GM12878 (cell line): ENCODE data around the gene XPO5. TPM values are rescaled to one million over a fixed set of nuclear protein-coding genes. Genes with fewer than 3 reads are reported as not detected.

Experiments
- ATAC-seq: fragments of 200-7000 bp; cut with Tn5 transposase; 3 replicates; pipeline ENCODE4 v1.9.1; 2020; ENCODE audit warnings: mild to moderate bottlenecking, moderate library complexity
- BruUV-seq: library from RNA; stranded (reverse); fragments of 400-500 nt; replicated peaks from 2 replicates; lab custom pipeline; 2021; lab: Mats Ljungman, UMichigan
- CTCF ChIA-PET: fragments of 300-600 bp; sonication (Branson Sonifier 250); formaldehyde crosslinking; extraction: SDS; loops from one replicate; lab custom pipeline; 2021; ENCODE audit warnings: inconsistent platforms; lab: Yijun Ruan, JAX
- POLR2A ChIA-PET: fragments of 350-600 bp; formaldehyde crosslinking; extraction: SDS; loops from one replicate; lab custom pipeline; 2021; ENCODE audit warnings: inconsistent platforms; lab: Charles Lee
- RAD21 ChIA-PET: fragments of 300-600 bp; sonication (Branson Sonifier 250); formaldehyde crosslinking; loops from one replicate; lab custom pipeline; 2023; ENCODE audit warnings: antibody characterized with exemption; ENCODE audit not compliant: unreplicated experiment; lab: Charles Lee
- SMC1A ChIA-PET: fragments of 300-600 bp; sonication (Branson Sonifier 250); formaldehyde crosslinking; loops from one replicate; lab custom pipeline; 2023; ENCODE audit not compliant: unreplicated experiment, uncharacterized antibody; lab: Charles Lee
- DNase-seq: peaks from one replicate; pipeline ENCODE4 v3.0.0-alpha.2; 2011; ENCODE audit warnings: low read depth, low spot score
- FAIRE-seq: peaks from 3 replicates; lab custom pipeline; 2011; peaks lifted over from hg19 to GRCh38; lab: Jason Lieb, UNC
- H2AFZ ChIP-seq: 2 replicates; pipeline ENCODE4 v1.6.0; 2011; ENCODE audit warnings: low read depth, low read length, control low read depth; ENCODE audit not compliant: control insufficient read depth
- H3K27ac ChIP-seq: 2 replicates; pipeline ENCODE4 v1.5.1; 2011; ENCODE audit warnings: control low read depth; ENCODE audit not compliant: control insufficient read depth, insufficient read depth
- H3K27me3 ChIP-seq, 2 experiments: replicated peaks in 1 of 2; 2 replicates each; pipeline versions ENCODE4 v1.6.0 to v1.6.1; 2011; ENCODE audit warnings: low read length in 1 of 2; ENCODE audit not compliant: control insufficient read depth in 2 of 2, insufficient read depth in 2 of 2
- H3K36me3 ChIP-seq, 2 experiments: 2 replicates each; pipeline ENCODE4 v1.5.1; 2011; ENCODE audit warnings: low read length in 1 of 2; ENCODE audit not compliant: control insufficient read depth in 2 of 2, insufficient read depth in 2 of 2
- H3K4me1 ChIP-seq: 2 replicates; pipeline ENCODE4 v1.6.1; 2011; ENCODE audit warnings: mild to moderate bottlenecking, low read length, moderate library complexity, mixed read lengths; ENCODE audit not compliant: control insufficient read depth, insufficient read depth
- H3K4me2 ChIP-seq: 2 replicates; pipeline ENCODE4 v1.6.0; 2011; ENCODE audit warnings: control low read depth; ENCODE audit not compliant: control insufficient read depth, insufficient read depth
- H3K4me3 ChIP-seq: fragments of 200-600 bp; sonication (generic); 2 replicates; pipeline ENCODE4 v1.5.1; 2016
- H3K79me2 ChIP-seq: 2 replicates; pipeline ENCODE4 v1.6.0; 2011; ENCODE audit warnings: low read length; ENCODE audit not compliant: control insufficient read depth, insufficient read depth
- H3K9ac ChIP-seq: 2 replicates; pipeline ENCODE4 v1.8.0; 2011; ENCODE audit warnings: low read length, control low read depth, mixed read lengths; ENCODE audit not compliant: control insufficient read depth, insufficient read depth
- H3K9me3 ChIP-seq: replicated peaks from 3 replicates; pipeline ENCODE4 v1.5.1; 2011; ENCODE audit warnings: mild to moderate bottlenecking, low read length; ENCODE audit not compliant: control insufficient read depth, insufficient read depth
- H4K20me1 ChIP-seq: 2 replicates; pipeline ENCODE4 v1.6.0; 2011; ENCODE audit not compliant: control insufficient read depth, insufficient read depth
- ASH2L ChIP-seq: fragments of 300-600, 200-600 bp; sonication (generic); IDR thresholded peaks from 2 replicates; pipeline ENCODE4 v1.6.1; 2017; ENCODE audit warnings: low read depth, mild to moderate bottlenecking, borderline replicate concordance
- ATF3 ChIP-seq: IDR thresholded peaks from 2 replicates; pipeline ENCODE4 v1.6.1; 2011; ENCODE audit warnings: low read depth, mild to moderate bottlenecking, low read length, moderate library complexity, borderline replicate concordance; ENCODE audit errors: extremely low read depth
- EED ChIP-seq: sonication (generic); IDR thresholded peaks from 2 replicates; pipeline ENCODE4 v1.6.1; 2016; ENCODE audit warnings: antibody characterized with exemption, low read depth
- IKZF1 ChIP-seq: fragments of 450-650 bp; conservative IDR thresholded peaks from 2 replicates; pipeline ENCODE4 v1.6.1; 2017; ENCODE audit warnings: antibody characterized with exemption, mild to moderate bottlenecking
- JUNB ChIP-seq: IDR thresholded peaks from 2 replicates; pipeline ENCODE4 v1.6.1; 2016; ENCODE audit warnings: antibody characterized with exemption, mild to moderate bottlenecking
- MYB ChIP-seq: fragments of 150-350 bp; IDR thresholded peaks from 2 replicates; pipeline ENCODE4 v1.6.1; 2014; ENCODE audit warnings: mild to moderate bottlenecking, low read depth, low read length, borderline replicate concordance
- PAX5 ChIP-seq: IDR thresholded peaks from 2 replicates; pipeline ENCODE4 v1.6.1; 2011; ENCODE audit warnings: low read depth, low read length, borderline replicate concordance
- POLR2AphosphoS5 ChIP-seq: IDR thresholded peaks from 2 replicates; pipeline ENCODE4 v1.6.1; 2011; ENCODE audit warnings: mild to moderate bottlenecking, low read length, inconsistent platforms
- REST ChIP-seq: IDR thresholded peaks from 2 replicates; pipeline ENCODE4 v1.6.1; 2012; ENCODE audit warnings: mild to moderate bottlenecking, low read depth, low read length
- SREBF2 ChIP-seq: IDR thresholded peaks from 2 replicates; pipeline ENCODE4 v1.6.1; 2012; ENCODE audit warnings: mild to moderate bottlenecking, low read length
- YBX1 ChIP-seq: fragments of 450-650 bp; IDR thresholded peaks from 2 replicates; pipeline ENCODE4 v1.6.1; 2016; ENCODE audit warnings: antibody characterized with exemption
- ZNF274 ChIP-seq: IDR thresholded peaks from one replicate; pipeline ENCODE4 v1.8.0; 2011; ENCODE audit not compliant: insufficient read length, insufficient read depth
- WGBS: methylation state at CpG from one replicate; pipeline ENCODE4 v1.1.6; 2016; ENCODE audit warnings: low lambda C conversion rate; ENCODE audit not compliant: insufficient replicate concordance, insufficient coverage; ENCODE audit errors: missing lambda C conversion rate; 5-methylcytosine and 5-hydroxymethylcytosine counted together
- in situ Hi-C: fragments of 300-500 bp; cut with MboI; formaldehyde crosslinking; loops from 9 replicates; pipeline ENCODE4 v1.14.3; 2018; ENCODE audit warnings: mixed read lengths
- intact Hi-C: fragments of 100-400 bp; cut with micrococcal nuclease; formaldehyde crosslinking; loops from one replicate; pipeline ENCODE4 v1.14.2; 2022; ENCODE audit not compliant: unreplicated experiment
- polyA plus RNA-seq, 11 experiments: library from polyadenylated mRNA; depleted of rRNA in 4 of 11; unstranded in 6 of 11; stranded (reverse) in 5 of 11; fragments of >200 nt; fragmentation: Nextera tagmentation in 4 of 11; fragmentation: Illumina TruSeq in 1 of 11; extraction: Ambion mirVana in 4 of 11; extraction: Trizol in 1 of 11; gene quantifications; 1 replicate in 1 of 11; 2 replicates in 10 of 11; pipeline versions ENCODE4 v1.2.1 to v1.2.3, GENCODE V29; 2011 to 2016; ENCODE audit warnings: inconsistent platforms in 2 of 11, missing spikeins in 2 of 11, low read depth in 1 of 11
- total RNA-seq, 4 experiments: library from RNA; depleted of rRNA in 3 of 4; stranded (reverse); fragments of >200 nt in 3 of 4; fragmentation: Illumina TruSeq in 1 of 4; extraction: Trizol in 1 of 4; gene quantifications; 2 replicates each; pipeline versions ENCODE4 v1.2.1 to v1.2.3, GENCODE V29; 2013 to 2021

XPO5 gene
- total and polyA plus RNA-seq, 10 of the 15 experiments (the other 5 are each of a cell fraction or from before 2014, with no cell fraction given): 11.3 to 76.0 (median 41.6) TPM

- TF ChIP-seq REST: no peak
- no peak for TF ChIP-seq YBX1
- TF ChIP-seq SREBF2: no peak
Measured at GRCh38 chr6:43494766-43495165, 81.1 kb downstream of the XPO5 start (continued).

DNA sequence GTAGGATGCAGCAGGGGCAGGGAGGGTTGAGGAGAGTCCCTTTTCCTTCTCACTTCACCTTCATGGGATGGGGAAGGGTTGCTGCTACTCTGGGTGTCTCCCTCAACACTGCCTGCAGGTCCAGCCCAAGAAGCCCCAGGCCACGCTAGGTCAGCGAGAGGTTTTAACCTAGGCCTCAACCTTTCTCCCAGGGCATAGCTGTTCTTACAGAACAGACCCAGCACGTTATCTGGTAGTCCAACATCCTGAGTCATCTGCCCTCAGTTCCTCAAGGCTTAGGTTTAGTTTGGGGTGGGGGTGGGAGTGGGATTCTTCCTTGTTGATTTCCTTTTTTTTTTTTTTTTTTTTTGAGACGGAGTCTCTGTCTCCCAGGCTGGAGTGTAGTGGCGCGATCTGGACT is 81.5 kb downstream of the XPO5 start:
- no peak for ATAC-seq
- no peak overlapping the region for H3K4me2 ChIP-seq
- TF ChIP-seq ZNF274: no peak
- TF ChIP-seq POLR2AphosphoS5: no peak
- TF ChIP-seq PAX5: no peak
- TF ChIP-seq ATF3: no peak
- no peak for TF ChIP-seq MYB
- TF ChIP-seq JUNB: no peak
- no peak for TF ChIP-seq IKZF1
- TF ChIP-seq EED: no peak
- TF ChIP-seq ASH2L: no peak
- SMC1A ChIA-PET: interaction anchor here (0.5 to 1.7 kb wide), 4 partner anchors 9 to 104 kb away, joined by 3 to 5 read pairs (median 4); no protein-coding TSS in a partner anchor
- no peak for DNase-seq
- no peaks in the 10 kb centered on the region for H3K4me1 ChIP-seq
- H3K9me3 ChIP-seq: no peaks in the 10 kb centered on the region
- no TSS peak for BruUV-seq
- H3K36me3 ChIP-seq: peaks cover 0 to 6% of the 10 kb centered on the region in 2 experiments; a peak in 3 of 4 replicates
- FAIRE-seq: no peak
- H4K20me1 ChIP-seq: no peaks in the 10 kb centered on the region; the same call in 1 of the 2 replicates
- H3K4me3 ChIP-seq: no peak overlapping the region
- intact Hi-C loops (no loop called here), in situ Hi-C loops (no loop called here)
- 100% methylated on average over 3 of the region's 6 CpGs for WGBS
- RAD21 ChIA-PET: no interaction called here
- H3K9ac ChIP-seq: no peak overlapping the region
- no peaks in the 10 kb centered on the region for H3K27me3 ChIP-seq
- no peaks in the 10 kb centered on the region for H3K79me2 ChIP-seq
- CTCF ChIA-PET: interaction anchor here (1.0 to 7.6 kb wide), 4 partner anchors 13 to 230 kb away, joined by 3 to 70 read pairs (median 4); partner anchors contain the start of gene LRRC73
- POLR2A ChIA-PET: interaction anchor here (0.6 to 1.2 kb wide), 3 partner anchors 53 to 715 kb away, joined by 3 to 6 read pairs (median 5); no protein-coding TSS in a partner anchor
- no peak overlapping the region for H2AFZ ChIP-seq
- no peak overlapping the region for H3K27ac ChIP-seq
